AG04450 (cell line): ENCODE measurements around the gene AXDND1. TPM values are rescaled to one million over a fixed set of nuclear protein-coding genes. Genes with fewer than 3 reads are reported as not detected.

Source experiments
- CTCF ChIA-PET: fragments of 300-600, 350-600 bp; formaldehyde crosslinking; extraction: SDS; loops from one replicate; lab custom pipeline; 2022; ENCODE audit warnings: antibody characterized with exemption, inconsistent platforms; lab: Charles Lee
- POLR2A ChIA-PET: fragments of 350-600 bp; formaldehyde crosslinking; extraction: SDS; loops from one replicate; lab custom pipeline; 2021; ENCODE audit warnings: antibody characterized with exemption, inconsistent platforms; lab: Yijun Ruan, JAX
- DNase-seq: peaks from one replicate; pipeline ENCODE4 v3.0.0-alpha.2; 2011; ENCODE audit warnings: low read depth, low spot score
- H3K27ac ChIP-seq: one replicate; pipeline ENCODE4 v1.5.1; 2012; ENCODE audit warnings: low read depth, low read length, control low read depth
- H3K27me3 ChIP-seq: one replicate; pipeline ENCODE4 v1.6.0; 2012; ENCODE audit warnings: low read length; ENCODE audit not compliant: control insufficient read depth, insufficient read depth
- H3K4me3 ChIP-seq: 2 replicates; pipeline ENCODE4 v1.5.1; 2011; ENCODE audit warnings: mild to moderate bottlenecking, low read depth, low read length, control low read depth
- H3K9me3 ChIP-seq: 2 replicates; pipeline ENCODE4 v1.5.1; 2012; ENCODE audit warnings: low read length; ENCODE audit not compliant: control insufficient read depth, insufficient read depth
- CTCF ChIP-seq: IDR thresholded peaks from 2 replicates; pipeline ENCODE4 v1.5.1; 2011; ENCODE audit warnings: low read depth, low read length, control low read depth, inconsistent platforms
- polyA plus RNA-seq: library from polyadenylated mRNA; depleted of rRNA; stranded (reverse); fragments of >200 nt; gene quantifications from 2 replicates; pipeline ENCODE4 v1.2.3, GENCODE V29; 2011; rRNA removed
- small RNA-seq: library from RNA; depleted of rRNA; stranded (forward); fragments of <200 nt; gene quantifications from one replicate; pipeline ENCODE3, GENCODE V24; 2012; ENCODE audit warnings: low read depth; ENCODE audit not compliant: insufficient read length

AXDND1 gene
- polyA plus RNA-seq, 1 experiment = 0.27 TPM

GRCh38 chr1:179591592-179592580, 226.1 kb downstream of the AXDND1 start, which contains the start of gene TDRD5:
Gene TDRD5, plus strand, starts transcription at chr1:179591832. Its CDS starts 784 bp downstream, at chr1:179592616.
- no peak within 1 kb of the TSS for H3K27ac ChIP-seq
- TF ChIP-seq CTCF = no peak
- peaks cover 19% of the 10 kb centered on the region for H3K27me3 ChIP-seq
- DNase-seq = no peak
- POLR2A ChIA-PET = no interaction called here
- CTCF ChIA-PET = no interaction called here
- H3K9me3 ChIP-seq = peaks cover 14% of the 10 kb centered on the region; the same call in 1 of the 2 replicates
- no peak within 1 kb of the TSS for H3K4me3 ChIP-seq

- Histone ChIP-seq H3K4me3 (no peak overlapping the region), H3K9me3 (no peaks in the 10 kb centered on the region), H3K27ac (no peak overlapping the region), H3K27me3 (no peaks in the 10 kb centered on the region)
- POLR2A ChIA-PET = no interaction called here
- CTCF ChIA-PET = interaction anchor here (1.9 kb wide), 1 partner anchor 346 kb away, joined by 8 read pairs; no protein-coding TSS in a partner anchor
- TF ChIP-seq CTCF = no peak
- no peak for DNase-seq
Observed at GRCh38 chr1:179598631-179599030, 232.9 kb downstream of the AXDND1 start.

- DNase-seq = no peak
- peak; percentile 39 for TF ChIP-seq CTCF
- Histone ChIP-seq H3K9me3 (no peaks in the 10 kb centered on the region), H3K4me3 (no peak overlapping the region), H3K27ac (no peak overlapping the region), H3K27me3 (no peaks in the 10 kb centered on the region)
- ChIA-PET POLR2A (no interaction called here), CTCF (interaction anchor here (0.6 to 1.9 kb wide), 2 partner anchors 205 to 347 kb away, joined by 3 to 8 read pairs; no protein-coding TSS in a partner anchor)
Observed at GRCh38 chr1:179599623-179600249, 234.0 kb downstream of the AXDND1 start.

GRCh38 chr1:179601093-179601492, 235.3 kb downstream of the AXDND1 start:
- no peak overlapping the region for H3K27ac ChIP-seq
- no peak for TF ChIP-seq CTCF
- H3K4me3 ChIP-seq = no peak overlapping the region
- no peaks in the 10 kb centered on the region for H3K27me3 ChIP-seq
- no peak for DNase-seq
- ChIA-PET CTCF (interaction anchor here (0.6 kb wide), 1 partner anchor 1306 kb away, joined by 3 read pairs; no protein-coding TSS in a partner anchor), POLR2A (no interaction called here)
- H3K9me3 ChIP-seq = no peaks in the 10 kb centered on the region

Small RNA genes lying within 50 kb of the gene (small RNA-seq; reads per million reads assigned to genes)
- not detected for gene MEF2AP1
- gene RNU5F-2P = not detected

Other genes with a start within 250 kb of the AXDND1 start
- gene ABL2, start 136.3 kb upstream of the AXDND1 start, polyA plus RNA-seq = 13.9 and 19.2 TPM in 2 replicates
- gene SOAT1, start 72.2 kb upstream of the AXDND1 start, polyA plus RNA-seq = 39.2 and 54.2 TPM in 2 replicates
- gene NPHS2, start 210.0 kb downstream of the AXDND1 start, polyA plus RNA-seq = not detected in 2 replicates
- gene TDRD5, start 225.9 kb downstream of the AXDND1 start, polyA plus RNA-seq = not detected in 2 replicates